ENCODE data around the gene NLGN4Y. TPM values are rescaled to one million over a fixed set of nuclear protein-coding genes. Genes with fewer than 3 reads are reported as not detected.

Gene NLGN4Y
- polyA plus RNA-seq, 1 of the 3 experiments (the other 2 are of a cell fraction), result not detected

DNA sequence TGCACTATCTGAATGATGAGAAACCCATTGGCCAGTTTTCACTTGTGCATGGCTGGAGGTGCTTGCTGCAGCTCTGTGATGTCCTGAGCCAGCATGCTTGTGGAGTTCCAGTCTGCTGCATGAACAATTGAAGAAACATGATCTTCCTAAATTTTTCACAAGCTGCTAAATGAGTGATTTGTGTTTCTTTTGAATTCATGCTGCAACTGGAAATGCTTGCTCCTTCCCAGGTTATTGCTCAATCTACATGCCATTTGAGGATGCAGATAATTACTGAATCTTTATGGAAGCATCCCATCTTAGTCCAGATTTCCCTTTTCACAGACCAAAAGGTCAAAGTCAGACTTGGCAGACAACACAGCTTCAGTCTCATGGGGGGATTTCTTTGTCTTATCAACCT lies 170.2 kb downstream of the NLGN4Y start (continued):
- TF ChIP-seq POLR2AphosphoS5 (IDR thresholded peaks at IDR 0.05; ENCODE audit: low read depth, low read length) (no peak), TCF12 (IDR thresholded peaks at IDR 0.05) (no peak), NRF1 (IDR thresholded peaks at IDR 0.05; ENCODE audit: low read depth, low read length) (no peak)
- TF ChIP-seq, protein P1, sequence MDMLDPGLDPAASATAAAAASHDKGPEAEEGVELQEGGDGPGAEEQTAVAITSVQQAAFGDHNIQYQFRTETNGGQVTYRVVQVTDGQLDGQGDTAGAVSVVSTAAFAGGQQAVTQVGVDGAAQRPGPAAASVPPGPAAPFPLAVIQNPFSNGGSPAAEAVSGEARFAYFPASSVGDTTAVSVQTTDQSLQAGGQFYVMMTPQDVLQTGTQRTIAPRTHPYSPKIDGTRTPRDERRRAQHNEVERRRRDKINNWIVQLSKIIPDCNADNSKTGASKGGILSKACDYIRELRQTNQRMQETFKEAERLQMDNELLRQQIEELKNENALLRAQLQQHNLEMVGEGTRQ (IDR thresholded peaks at IDR 0.05; ENCODE audit: borderline replicate concordance, low read depth, low read length), result no peak
- TF ChIP-seq, protein P2, sequence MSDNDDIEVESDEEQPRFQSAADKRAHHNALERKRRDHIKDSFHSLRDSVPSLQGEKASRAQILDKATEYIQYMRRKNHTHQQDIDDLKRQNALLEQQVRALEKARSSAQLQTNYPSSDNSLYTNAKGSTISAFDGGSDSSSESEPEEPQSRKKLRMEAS (IDR thresholded peaks at IDR 0.05; ENCODE audit: low read depth), result no peak

DNA sequence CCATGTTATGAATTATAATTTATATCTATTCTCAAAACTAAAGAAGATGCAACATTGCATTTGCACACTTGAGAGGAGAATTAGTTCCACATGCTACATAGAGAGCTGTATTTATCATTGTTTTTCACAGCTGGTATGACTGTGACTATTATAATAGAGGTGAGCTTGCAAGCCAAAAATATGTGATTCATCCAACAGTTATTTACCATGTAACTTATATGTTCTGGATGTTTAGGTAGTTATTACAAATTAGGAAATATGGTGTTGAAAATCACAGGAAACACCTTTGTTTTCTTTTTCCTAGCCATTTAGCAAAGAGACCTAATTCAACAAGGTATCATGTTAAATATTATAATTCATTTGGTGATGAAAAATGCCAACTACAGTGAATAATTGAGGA lies 183.8 kb downstream of the NLGN4Y start:
- H3K4me1 ChIP-seq (ENCODE audit: control insufficient read depth in 1 of 2, insufficient read depth in 2 of 2, low read depth in 1 of 2, low read length in 1 of 2), result no peaks in the 10 kb centered on the region
- no peak overlapping the region for H3K27ac ChIP-seq (ENCODE audit: low read depth in 2 of 2, low read length in 1 of 2)

DNA sequence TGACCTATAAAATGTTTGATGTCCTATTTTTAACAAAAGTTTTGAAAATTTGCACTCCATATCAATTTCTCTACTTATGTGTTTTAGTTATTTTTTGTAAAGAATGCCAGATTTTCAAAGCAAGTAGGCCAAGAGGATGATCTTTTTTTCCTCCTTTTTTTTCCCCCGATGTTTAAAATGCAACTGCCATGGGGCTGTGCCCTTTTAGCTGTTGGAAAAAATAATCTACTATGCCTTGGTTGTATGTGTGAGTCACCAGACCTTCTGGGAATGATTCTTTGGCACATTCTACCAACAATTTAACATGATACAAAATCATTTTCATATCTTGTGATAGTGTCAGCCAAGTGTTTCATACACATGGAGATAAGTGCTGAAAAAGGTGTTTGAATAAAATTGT lies 217.3 kb downstream of the NLGN4Y start:
- no peak overlapping the region for H3K27ac ChIP-seq (ENCODE audit: low read depth in 2 of 2, low read length in 1 of 2)
- H3K79me2 ChIP-seq (ENCODE audit: insufficient read depth), result no peaks in the 10 kb centered on the region
- no peaks in the 10 kb centered on the region for H3K27me3 ChIP-seq (ENCODE audit: insufficient read depth)
- no peaks in the 10 kb centered on the region for H3K4me1 ChIP-seq (ENCODE audit: control insufficient read depth in 1 of 2, insufficient read depth in 2 of 2, low read depth in 1 of 2, low read length in 1 of 2)
- no peak overlapping the region for H3K4me3 ChIP-seq (ENCODE audit: low read depth in 2 of 2, low read length in 1 of 2)
- H3K9ac ChIP-seq, result no peak overlapping the region
- no peak overlapping the region for H3K4me2 ChIP-seq
- no peaks in the 10 kb centered on the region for H3K9me3 ChIP-seq
- H3K9me2 ChIP-seq, result no peaks in the 10 kb centered on the region
- H3K36me3 ChIP-seq (replicated peaks in 1 of 2; ENCODE audit: control insufficient read depth in 1 of 2, insufficient read depth in 2 of 2, low read length in 1 of 2), result no peaks in the 10 kb centered on the region
- TF ChIP-seq RXRA (IDR thresholded peaks at IDR 0.05; ENCODE audit: borderline replicate concordance, low read depth) (no peak), RAD21 (IDR thresholded peaks at IDR 0.05; ENCODE audit: low read length) (no peak), EP300 (IDR thresholded peaks at IDR 0.05; ENCODE audit: borderline replicate concordance in 1 of 2, low read depth in 1 of 2, low read length in 1 of 2) (no peak), GABPA (IDR thresholded peaks at IDR 0.05; ENCODE audit: low read depth) (no peak), EZH2phosphoT487 (IDR thresholded peaks at IDR 0.05; ENCODE audit: borderline replicate concordance, low read depth) (no peak)
- WGBS (ENCODE audit: low lambda C conversion rate), result no CpG with 5 or more reads among the region's 1 CpG
- CTCF ChIA-PET, result no interaction called here
- no peaks in the 10 kb centered on the region for H3F3A ChIP-seq (replicated peaks; ENCODE audit: insufficient read depth)
- DNase-seq, result no peak
- H4K20me1 ChIP-seq (ENCODE audit: insufficient read depth), result no peaks in the 10 kb centered on the region
- H2AFZ ChIP-seq (ENCODE audit: low read depth), result no peak overlapping the region
- POLR2A ChIA-PET, result no interaction called here

More for the DNA sequence above, 183.8 kb downstream of the NLGN4Y start:
- H3K79me2 ChIP-seq (ENCODE audit: insufficient read depth), result no peaks in the 10 kb centered on the region
- TF ChIP-seq GATA2 (CRISPR knock-in tag; IDR thresholded peaks at IDR 0.05), result no peak
- no peak for TF ChIP-seq RAD21 (IDR thresholded peaks at IDR 0.05; ENCODE audit: low read length)
- TF ChIP-seq GABPA (IDR thresholded peaks at IDR 0.05; ENCODE audit: low read depth), result no peak
- no peak for TF ChIP-seq RCOR1 (IDR thresholded peaks at IDR 0.05; ENCODE audit: low read length)
- TF ChIP-seq TEAD4 (IDR thresholded peaks at IDR 0.05; ENCODE audit: borderline replicate concordance, insufficient read depth), result no peak
- no peak for TF ChIP-seq MEF2A (IDR thresholded peaks at IDR 0.05; ENCODE audit: borderline replicate concordance, low read depth)
- TF ChIP-seq, protein P3, sequence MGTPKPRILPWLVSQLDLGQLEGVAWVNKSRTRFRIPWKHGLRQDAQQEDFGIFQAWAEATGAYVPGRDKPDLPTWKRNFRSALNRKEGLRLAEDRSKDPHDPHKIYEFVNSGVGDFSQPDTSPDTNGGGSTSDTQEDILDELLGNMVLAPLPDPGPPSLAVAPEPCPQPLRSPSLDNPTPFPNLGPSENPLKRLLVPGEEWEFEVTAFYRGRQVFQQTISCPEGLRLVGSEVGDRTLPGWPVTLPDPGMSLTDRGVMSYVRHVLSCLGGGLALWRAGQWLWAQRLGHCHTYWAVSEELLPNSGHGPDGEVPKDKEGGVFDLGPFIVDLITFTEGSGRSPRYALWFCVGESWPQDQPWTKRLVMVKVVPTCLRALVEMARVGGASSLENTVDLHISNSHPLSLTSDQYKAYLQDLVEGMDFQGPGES (IDR thresholded peaks at IDR 0.05; ENCODE audit: low read depth, low read length), result no peak
- no peak for TF ChIP-seq TCF12 (IDR thresholded peaks at IDR 0.05)
- no peak for TF ChIP-seq FOXM1 (IDR thresholded peaks at IDR 0.05; ENCODE audit: low read depth)
- no peak overlapping the region for H2AFZ ChIP-seq (ENCODE audit: low read depth)
- DNase-seq, result no peak
- no peaks in the 10 kb centered on the region for H3K27me3 ChIP-seq (ENCODE audit: insufficient read depth)
- H3F3A ChIP-seq (replicated peaks; ENCODE audit: insufficient read depth), result no peaks in the 10 kb centered on the region
- POLR2A ChIA-PET, result no interaction called here
- H3K9ac ChIP-seq, result no peak overlapping the region
- H3K4me3 ChIP-seq (ENCODE audit: low read depth in 2 of 2, low read length in 1 of 2), result no peak overlapping the region
- H4K20me1 ChIP-seq (ENCODE audit: insufficient read depth), result no peaks in the 10 kb centered on the region
- no peaks in the 10 kb centered on the region for H3K9me3 ChIP-seq
- H3K4me2 ChIP-seq, result no peak overlapping the region
- H3K36me3 ChIP-seq (replicated peaks in 1 of 2; ENCODE audit: control insufficient read depth in 1 of 2, insufficient read depth in 2 of 2, low read length in 1 of 2), result no peaks in the 10 kb centered on the region
- no peaks in the 10 kb centered on the region for H3K9me2 ChIP-seq
- CTCF ChIA-PET, result no interaction called here
